Dermis microvascular lymphatic vessel endothelial cell (primary cell): ENCODE results near the gene EYA4. TPM values are rescaled to one million over a fixed set of nuclear protein-coding genes. Genes with fewer than 3 reads are reported as not detected.

Experiments used
- DNase-seq, 2 donors: peaks; one replicate each; pipeline versions ENCODE4 v3.0.0 to v3.0.0-alpha.2; 2010; ENCODE audit warnings: low read depth in 2 of 2
- total RNA-seq: library from RNA; depleted of rRNA; stranded (reverse); fragments of >200 nt; gene quantifications from 2 replicates; pipeline ENCODE4 v1.2.1, GENCODE V29; 2014

Gene EYA4
- total RNA-seq, 1 donor from 2014 or later = 0.51 TPM

DNA sequence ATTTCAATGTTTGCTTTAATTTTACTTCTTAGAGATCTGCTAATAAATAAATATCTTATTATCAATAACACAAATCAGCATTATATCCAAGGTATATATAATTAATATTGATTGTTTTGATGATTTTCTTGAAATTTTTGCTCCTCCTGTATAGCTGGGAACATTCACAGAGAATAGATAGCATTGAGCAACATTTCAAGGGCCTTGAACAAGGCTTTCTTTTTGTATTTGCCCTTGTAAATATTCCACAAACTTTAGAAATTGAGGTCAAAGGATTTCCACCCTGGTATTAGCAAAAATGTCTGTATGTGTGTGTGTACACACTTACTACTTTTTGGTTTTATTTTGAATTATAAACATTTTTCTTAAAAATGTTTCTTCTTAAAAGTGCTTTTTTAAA is 205.6 kb downstream of the EYA4 start:
- no peak for DNase-seq

DNA sequence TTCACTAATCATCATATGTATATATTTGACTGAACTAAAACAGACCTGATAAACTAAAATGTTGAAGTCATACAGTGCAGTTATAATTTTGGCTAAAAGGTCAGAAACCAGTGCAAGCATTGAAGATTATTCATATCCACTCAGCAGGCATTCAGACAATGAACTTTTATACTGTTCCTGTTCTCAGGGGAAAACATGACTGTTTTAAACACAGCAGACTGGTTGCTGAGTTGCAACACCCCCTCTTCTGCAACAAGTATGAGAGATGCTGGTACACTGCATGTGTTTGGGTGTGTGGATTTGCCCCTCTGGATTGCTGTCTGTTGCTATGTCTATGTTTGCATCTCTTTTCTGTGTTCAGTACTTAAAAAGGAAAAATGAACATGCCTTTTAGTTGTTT is 206.8 kb downstream of the EYA4 start:
- DNase-seq = no peak

GRCh38 chr6:133456439-133456838 is 215.3 kb downstream of the EYA4 start:
- no peak for DNase-seq

DNA sequence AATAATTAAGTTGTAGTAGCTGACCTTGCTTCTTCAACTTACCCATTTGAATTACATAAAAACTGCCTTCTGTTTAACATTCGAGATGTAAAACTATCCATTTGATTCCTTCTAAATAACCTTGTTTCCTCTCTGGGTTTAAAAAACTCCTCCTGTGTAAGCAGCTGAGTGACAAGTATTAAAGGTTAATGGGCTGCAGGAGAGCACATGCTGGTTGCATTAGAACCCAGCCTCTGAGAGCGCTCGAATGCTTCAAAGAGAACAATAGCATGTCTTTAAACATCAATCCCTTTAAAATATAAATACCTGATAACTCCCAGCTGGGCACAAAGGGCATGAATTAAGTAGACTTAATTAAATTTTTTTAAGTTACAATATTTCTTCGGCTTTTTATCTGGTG is 215.8 kb downstream of the EYA4 start:
- DNase-seq = no peak

- no peak for DNase-seq
Observed at GRCh38 chr6:133460101-133460500, 218.9 kb downstream of the EYA4 start.

DNA sequence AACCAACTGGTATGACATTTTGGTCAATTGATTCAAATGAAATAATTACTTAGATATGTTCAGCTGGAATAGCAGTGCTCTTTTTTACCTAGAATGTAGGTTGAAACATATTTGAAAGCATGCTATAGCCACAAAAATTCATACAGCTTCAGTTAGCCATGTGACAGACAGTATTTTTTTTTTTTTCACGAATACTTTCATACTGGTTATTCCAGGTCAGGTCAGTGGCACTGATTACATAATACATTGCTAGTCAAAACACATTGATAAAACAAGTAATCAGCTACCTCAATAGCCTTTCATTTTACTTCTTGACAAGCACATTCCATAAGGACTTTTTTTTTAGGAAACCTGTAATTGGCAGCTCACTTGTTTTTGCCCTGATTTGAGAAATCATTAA is 222.6 kb downstream of the EYA4 start:
- no peak for DNase-seq

GRCh38 chr6:133466680-133467079 is 225.5 kb downstream of the EYA4 start:
- DNase-seq = no peak

DNA sequence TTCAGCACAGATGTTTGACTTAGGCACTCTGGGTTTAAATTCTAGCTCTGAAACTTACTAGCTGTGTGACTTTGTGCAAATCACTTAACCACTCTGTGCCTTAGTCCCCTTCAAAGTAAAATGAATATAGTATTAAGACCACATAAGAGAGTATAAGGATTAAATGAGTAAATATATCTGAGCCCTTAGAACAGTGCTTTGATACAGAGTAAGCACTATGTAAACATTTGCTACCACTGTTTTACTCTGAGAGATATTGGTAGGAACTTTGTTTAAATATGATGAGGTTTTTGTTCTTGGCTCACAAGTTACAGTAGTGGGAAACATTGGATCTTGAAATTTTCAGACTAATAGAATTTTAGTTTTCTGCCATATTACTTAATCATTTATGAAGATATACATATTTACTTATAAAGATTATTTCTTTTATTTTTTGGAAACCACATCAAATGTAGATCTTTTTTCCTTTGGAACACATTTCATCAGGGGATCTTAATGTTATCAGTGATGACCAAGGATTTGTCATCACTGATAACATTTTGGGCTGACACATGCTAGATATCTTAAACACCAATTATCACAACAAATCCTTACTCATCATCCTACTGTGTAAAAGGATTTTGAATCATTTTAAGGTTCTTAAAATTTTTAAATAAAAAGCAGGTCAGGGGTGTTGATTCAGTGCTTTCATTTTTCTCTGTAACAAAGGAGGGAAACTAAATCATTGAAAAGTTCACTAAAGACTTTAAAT is 226.2 kb downstream of the EYA4 start:
- no peak for DNase-seq

GRCh38 chr6:133467982-133468380 is 226.8 kb downstream of the EYA4 start:
- DNase-seq = no peak

- no peak for DNase-seq
Observed at GRCh38 chr6:133468591-133468990, 227.4 kb downstream of the EYA4 start.

GRCh38 chr6:133474516-133474915 is 233.4 kb downstream of the EYA4 start:
- DNase-seq = no peak

GRCh38 chr6:133478673-133479072 is 237.5 kb downstream of the EYA4 start:
- no peak for DNase-seq

GRCh38 chr6:133487174-133487573 is 246.0 kb downstream of the EYA4 start:
- no peak for DNase-seq

- DNase-seq = no peak
Observed at GRCh38 chr6:133495205-133495903, 254.2 kb downstream of the EYA4 start.

DNA sequence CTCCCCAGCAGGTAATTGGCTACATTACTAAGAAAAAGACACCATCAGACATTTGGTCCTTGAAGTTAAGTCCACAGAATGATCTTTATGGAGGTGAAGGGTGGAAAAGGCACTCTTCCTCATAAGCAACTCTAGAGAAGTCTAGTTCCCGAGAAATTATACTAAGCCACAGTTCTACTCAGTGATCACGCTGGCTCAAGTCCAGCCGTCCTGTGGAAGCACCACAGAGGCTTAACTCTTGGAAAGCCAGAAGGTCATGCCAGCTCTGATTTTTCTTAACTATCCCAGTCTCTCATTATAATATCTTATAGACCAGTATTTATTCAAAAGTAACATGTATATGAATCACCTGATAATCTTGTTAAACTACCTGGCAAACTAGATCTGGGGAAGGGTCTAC is 258.5 kb downstream of the EYA4 start:
- no peak for DNase-seq

DNA sequence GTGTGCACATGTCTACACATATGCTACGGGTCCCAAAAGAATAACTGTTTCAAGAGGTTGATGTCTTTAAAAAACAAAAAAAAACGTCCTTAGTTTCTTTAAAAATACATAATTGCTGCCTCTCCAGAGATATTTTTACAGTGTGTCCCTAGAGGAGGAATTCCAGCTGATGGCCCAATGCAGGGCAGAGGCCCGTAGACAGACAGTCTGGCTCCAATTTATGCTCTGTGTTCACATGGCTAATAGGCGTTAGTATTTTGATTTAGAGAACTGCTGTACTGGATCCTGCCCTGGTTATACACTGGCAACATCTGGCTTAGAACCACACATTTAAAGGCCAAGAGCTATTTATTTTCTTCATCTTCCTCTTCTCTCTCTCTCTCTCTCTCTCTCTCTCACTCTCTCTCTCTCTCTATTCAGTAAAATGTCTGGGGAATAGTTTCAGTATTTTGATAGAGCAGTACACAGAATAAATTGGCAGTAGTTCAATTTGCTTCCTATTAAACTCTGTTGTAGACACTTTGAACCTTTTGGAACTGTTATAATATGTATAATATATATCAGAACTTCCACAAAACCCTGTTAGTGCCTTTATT is 260.6 kb downstream of the EYA4 start:
- no peak for DNase-seq

DNA sequence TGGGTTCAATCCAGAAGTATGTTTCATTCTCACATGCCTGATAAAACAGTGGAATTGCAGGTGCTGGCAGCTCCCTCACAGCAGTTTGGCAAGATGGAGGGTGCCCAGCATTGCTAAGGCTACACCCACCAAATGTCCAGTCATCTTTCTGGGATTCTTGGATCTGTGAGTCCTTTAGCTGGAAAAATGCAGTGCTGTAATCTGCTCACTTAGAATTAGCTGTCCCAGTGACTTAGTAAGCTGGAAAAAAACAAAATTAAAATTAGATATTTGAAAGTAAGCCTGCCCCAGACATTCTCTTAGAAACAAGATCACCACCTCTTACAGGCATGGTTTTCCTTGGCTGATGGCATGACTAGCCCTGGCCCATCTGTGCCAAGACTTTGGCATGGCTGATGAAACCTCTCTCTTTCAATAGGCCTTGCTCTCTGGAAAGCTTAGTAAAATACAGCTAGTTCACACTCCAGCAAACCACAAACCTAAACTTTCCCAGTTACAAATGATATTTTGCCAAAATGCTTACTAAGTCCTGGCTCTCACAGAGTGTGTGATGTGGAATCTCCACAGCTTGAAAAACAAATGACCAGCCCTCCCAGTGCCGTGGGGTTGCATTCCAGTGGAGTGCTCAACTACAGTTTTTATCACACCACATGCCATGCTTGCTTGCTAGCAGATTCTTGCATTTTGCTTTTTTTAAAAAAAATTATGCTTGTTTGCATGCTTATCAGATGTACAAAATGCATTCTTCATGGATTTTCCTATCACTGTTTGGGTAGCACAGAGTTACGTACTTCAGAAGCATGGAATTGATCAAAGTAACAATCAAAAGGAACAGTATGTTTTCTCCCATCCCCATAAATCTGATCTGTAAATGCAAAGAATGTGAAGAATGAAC is 261.5 kb downstream of the EYA4 start:
- no peak for DNase-seq

GRCh38 chr6:133503336-133503729 is 262.2 kb downstream of the EYA4 start:
- DNase-seq = no peak

- no peak for DNase-seq
Observed at GRCh38 chr6:133504158-133504557, 263.0 kb downstream of the EYA4 start.

- no peak for DNase-seq
Observed at GRCh38 chr6:133504761-133505160, 263.6 kb downstream of the EYA4 start.

DNA sequence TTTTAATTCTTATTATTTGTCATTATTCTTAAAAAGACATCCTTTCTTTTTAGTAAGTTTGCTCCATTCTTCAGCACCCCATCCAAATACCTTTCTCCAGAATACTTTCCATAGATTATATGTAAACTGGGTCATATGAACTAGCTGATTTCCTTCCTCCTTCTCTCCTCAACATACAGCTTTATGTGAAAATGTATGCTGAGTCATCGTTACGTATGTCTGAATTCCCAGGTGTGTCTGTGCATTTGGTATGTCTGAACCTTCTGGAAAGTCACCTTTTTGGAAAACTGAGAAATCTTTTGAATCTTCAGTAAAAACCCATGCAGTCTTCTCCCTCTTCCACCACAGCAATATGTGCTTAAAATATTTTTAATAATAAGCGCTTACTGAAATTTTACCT is 264.5 kb downstream of the EYA4 start:
- no peak for DNase-seq
